ENCODE measurements around the gene TSC2. TPM values are rescaled to one million over a fixed set of nuclear protein-coding genes. Genes with fewer than 3 reads are reported as not detected.

The TSC2 gene
- total and polyA plus RNA-seq, 2 of the 13 experiments (the other 11 are each of a cell fraction or from before 2014, with no cell fraction given) = 19.6 to 40.4 TPM

- in situ Hi-C loops (cut with HindIII; ENCODE audit: extremely low pct_ligation_motif_present, low pct_unique_long_range_greater_than_20kb) = no loop called here
- TF ChIP-seq MAFF (IDR thresholded peaks at IDR 0.05; ENCODE audit: low read depth, low read length) (no peak), ELF1 (CRISPR knock-in tag; IDR thresholded peaks at IDR 0.05) (no peak), KLF16 (CRISPR knock-in tag; IDR thresholded peaks at IDR 0.05) (no peak), SRSF4 (IDR thresholded peaks at IDR 0.05; ENCODE audit: low read depth, low read length, poor library complexity, severe bottlenecking) (no peak), ZNF564 (CRISPR knock-in tag; IDR thresholded peaks at IDR 0.05) (no peak), ISX (CRISPR knock-in tag; conservative IDR thresholded peaks at IDR 0.05) (no peak), PRDM15 (CRISPR knock-in tag; IDR thresholded peaks at IDR 0.05) (no peak), ZNF574 (CRISPR knock-in tag; IDR thresholded peaks at IDR 0.05) (no peak), ETS1 (CRISPR knock-in tag; IDR thresholded peaks at IDR 0.05) (no peak), ZNF24 (IDR thresholded peaks at IDR 0.05) (no peak), SAP130 (CRISPR knock-in tag; IDR thresholded peaks at IDR 0.05; ENCODE audit: low read depth) (no peak), ZNF230 (CRISPR knock-in tag; IDR thresholded peaks at IDR 0.05) (no peak)
- TF ChIP-seq, protein P1, sequence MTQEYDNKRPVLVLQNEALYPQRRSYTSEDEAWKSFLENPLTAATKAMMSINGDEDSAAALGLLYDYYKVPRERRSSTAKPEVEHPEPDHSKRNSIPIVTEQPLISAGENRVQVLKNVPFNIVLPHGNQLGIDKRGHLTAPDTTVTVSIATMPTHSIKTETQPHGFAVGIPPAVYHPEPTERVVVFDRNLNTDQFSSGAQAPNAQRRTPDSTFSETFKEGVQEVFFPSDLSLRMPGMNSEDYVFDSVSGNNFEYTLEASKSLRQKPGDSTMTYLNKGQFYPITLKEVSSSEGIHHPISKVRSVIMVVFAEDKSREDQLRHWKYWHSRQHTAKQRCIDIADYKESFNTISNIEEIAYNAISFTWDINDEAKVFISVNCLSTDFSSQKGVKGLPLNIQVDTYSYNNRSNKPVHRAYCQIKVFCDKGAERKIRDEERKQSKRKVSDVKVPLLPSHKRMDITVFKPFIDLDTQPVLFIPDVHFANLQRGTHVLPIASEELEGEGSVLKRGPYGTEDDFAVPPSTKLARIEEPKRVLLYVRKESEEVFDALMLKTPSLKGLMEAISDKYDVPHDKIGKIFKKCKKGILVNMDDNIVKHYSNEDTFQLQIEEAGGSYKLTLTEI (CRISPR knock-in tag; conservative IDR thresholded peaks at IDR 0.05) = no peak
- TF ChIP-seq, protein P2, sequence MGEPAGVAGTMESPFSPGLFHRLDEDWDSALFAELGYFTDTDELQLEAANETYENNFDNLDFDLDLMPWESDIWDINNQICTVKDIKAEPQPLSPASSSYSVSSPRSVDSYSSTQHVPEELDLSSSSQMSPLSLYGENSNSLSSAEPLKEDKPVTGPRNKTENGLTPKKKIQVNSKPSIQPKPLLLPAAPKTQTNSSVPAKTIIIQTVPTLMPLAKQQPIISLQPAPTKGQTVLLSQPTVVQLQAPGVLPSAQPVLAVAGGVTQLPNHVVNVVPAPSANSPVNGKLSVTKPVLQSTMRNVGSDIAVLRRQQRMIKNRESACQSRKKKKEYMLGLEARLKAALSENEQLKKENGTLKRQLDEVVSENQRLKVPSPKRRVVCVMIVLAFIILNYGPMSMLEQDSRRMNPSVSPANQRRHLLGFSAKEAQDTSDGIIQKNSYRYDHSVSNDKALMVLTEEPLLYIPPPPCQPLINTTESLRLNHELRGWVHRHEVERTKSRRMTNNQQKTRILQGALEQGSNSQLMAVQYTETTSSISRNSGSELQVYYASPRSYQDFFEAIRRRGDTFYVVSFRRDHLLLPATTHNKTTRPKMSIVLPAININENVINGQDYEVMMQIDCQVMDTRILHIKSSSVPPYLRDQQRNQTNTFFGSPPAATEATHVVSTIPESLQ (CRISPR knock-in tag; conservative IDR thresholded peaks at IDR 0.05) = no peak
Observed at GRCh38 chr16:2072926-2073325, 25.1 kb downstream of the TSC2 start.

More at GRCh38 chr16:2072926-2073325, 25.1 kb downstream of the TSC2 start:
- Histone ChIP-seq H3K9me3 (ENCODE audit: low read length) (no peaks in the 10 kb centered on the region), H3K4me2 (ENCODE audit: low read depth, low read length) (no peak overlapping the region), H3K36me3 (replicated peaks in 1 of 2; ENCODE audit: control insufficient read depth in 1 of 2, insufficient read depth in 2 of 2, low read length in 2 of 2) (peaks cover 20 to 25% of the 10 kb centered on the region in 2 experiments), H2AFZ (ENCODE audit: low read length) (no peak overlapping the region), H3K27me3 (ENCODE audit: control insufficient read depth in 1 of 2, insufficient read depth in 2 of 2, low read length in 2 of 2) (no peaks in the 10 kb centered on the region), H4K20me1 (ENCODE audit: insufficient read depth, low read length) (no peaks in the 10 kb centered on the region), H3K9ac (ENCODE audit: insufficient read depth, low read depth, low read length) (no peak overlapping the region), H3K4me3 (replicated peaks in 1 of 3; ENCODE audit: insufficient read depth in 1 of 3, low read depth in 2 of 3, low read length in 3 of 3) (no peak overlapping the region), H3K27ac (ENCODE audit: extremely low read length, insufficient read depth, low read length) (no peak overlapping the region), H3K4me1 (ENCODE audit: insufficient read depth, low read length) (no peaks in the 10 kb centered on the region), H3K79me2 (ENCODE audit: insufficient read depth, low read length) (no peaks in the 10 kb centered on the region)
- BruUV-seq (replicated peaks) = no TSS peak
- 100% methylated on average over 3 of the region's 8 CpGs for WGBS (ENCODE audit: low lambda C conversion rate)
- no peak for DNase-seq (ENCODE audit: low spot score)
- ChIA-PET CTCF (ENCODE audit: low intra/inter-chr PET ratio, low total read pairs) (no interaction called here), POLR2A (no interaction called here)
- no peak for ATAC-seq
- intact Hi-C loops (cut with micrococcal nuclease; ENCODE audit: unreplicated experiment) = no loop called here
- FAIRE-seq = no peak
